CD4-positive, alpha-beta T cell (primary cell): Measurements from ENCODE around the gene PTPRN2. TPM values are rescaled to one million over a fixed set of nuclear protein-coding genes. Genes with fewer than 3 reads are reported as not detected.

ENCODE experiments used
- ATAC-seq: fragments of 200-7000 bp; cut with Tn5 transposase; one replicate; pipeline ENCODE4 v1.10.0; 2022; ENCODE audit warnings: mild to moderate bottlenecking; ENCODE audit not compliant: poor library complexity
- CTCF ChIA-PET: fragments of 350-600 bp; sonication (Branson Sonifier 250); formaldehyde crosslinking; loops from one replicate; lab custom pipeline; 2021; ENCODE audit warnings: antibody characterized with exemption, inconsistent platforms; lab: Charles Lee
- POLR2A ChIA-PET: fragments of 350-600 bp; sonication (Branson Sonifier 250); formaldehyde crosslinking; loops from one replicate; lab custom pipeline; 2021; ENCODE audit warnings: antibody characterized with exemption, inconsistent platforms; lab: Charles Lee
- DNase-seq, 14 experiments: peaks; one replicate each; pipeline ENCODE4 v3.0.0-alpha.2; 2013 to 2020; ENCODE audit warnings: mixed read lengths in 2 of 14
- H3K27ac ChIP-seq, 2 donors: one replicate each; pipeline versions ENCODE4 v1.5.1 to v1.7.0; 2013; ENCODE audit warnings: low read length in 2 of 2, low read depth in 1 of 2, mild to moderate bottlenecking in 1 of 2
- H3K27me3 ChIP-seq, 2 experiments: 1 replicate in 1 of 2; 2 replicates in 1 of 2; pipeline versions ENCODE4 v1.6.1 to v1.7.0; 2013; ENCODE audit warnings: low read length in 2 of 2, control low read depth in 1 of 2, mild to moderate bottlenecking in 1 of 2, moderate library complexity in 1 of 2; ENCODE audit not compliant: insufficient read depth in 2 of 2, control insufficient read depth in 1 of 2
- H3K36me3 ChIP-seq: one replicate; pipeline ENCODE4 v1.6.1; 2013; ENCODE audit warnings: low read length, control low read depth; ENCODE audit not compliant: insufficient read depth
- H3K4me1 ChIP-seq: one replicate; pipeline ENCODE4 v1.6.1; 2013; ENCODE audit warnings: low read length, control low read depth; ENCODE audit not compliant: insufficient read depth
- H3K4me3 ChIP-seq: one replicate; pipeline ENCODE4 v1.5.1; 2013; ENCODE audit warnings: mild to moderate bottlenecking, low read length, moderate library complexity
- H3K9me3 ChIP-seq, 2 experiments: 1 replicate in 1 of 2; 2 replicates in 1 of 2; pipeline versions ENCODE4 v1.6.1 to v1.7.0; 2013; ENCODE audit warnings: low read length in 2 of 2, mild to moderate bottlenecking in 2 of 2, control low read depth in 1 of 2, moderate library complexity in 1 of 2; ENCODE audit not compliant: control insufficient read depth in 1 of 2, insufficient read depth in 1 of 2
- H3K27ac Mint-ChIP-seq: one replicate; pipeline ENCODE4 v1.8.0; 2020; ENCODE audit warnings: mixed read lengths
- H3K27me3 Mint-ChIP-seq: one replicate; pipeline ENCODE4 v1.8.0; 2021; ENCODE audit warnings: mixed read lengths
- H3K36me3 Mint-ChIP-seq: one replicate; pipeline ENCODE4 v1.8.0; 2021; ENCODE audit warnings: low read depth, mixed read lengths
- H3K4me1 Mint-ChIP-seq: one replicate; pipeline ENCODE4 v1.8.0; 2021; ENCODE audit warnings: low read depth, mixed read lengths
- H3K4me3 Mint-ChIP-seq: one replicate; pipeline ENCODE4 v1.8.0; 2020; ENCODE audit warnings: mild to moderate bottlenecking, mixed read lengths
- H3K9me3 Mint-ChIP-seq: one replicate; pipeline ENCODE4 v1.8.0; 2020; ENCODE audit warnings: mixed read lengths
- CTCF ChIP-seq: fragments of 200-600 bp; IDR thresholded peaks from one replicate; pipeline ENCODE4 v1.8.0; 2022; ENCODE audit warnings: antibody characterized with exemption, mild to moderate bottlenecking
- intact Hi-C, 2 experiments: fragments of 100-400 bp; cut with DNase I in 1 of 2; cut with micrococcal nuclease in 1 of 2; formaldehyde crosslinking; loops; one replicate each; pipeline versions ENCODE4 v1.15.1 to v1.9.0; 2023 to 2025; cut with DNase I, micrococcal nuclease
- total RNA-seq, 174 experiments: library from RNA in 2 of 174; stranded (reverse) in 2 of 174; gene quantifications; one replicate each; pipeline ENCODE4 v1.2.3 and lab custom pipeline; 2021 to 2026

The PTPRN2 gene
- total RNA-seq, 2 experiments from 2014 or later: 0.34 to 0.44 TPM

DNA sequence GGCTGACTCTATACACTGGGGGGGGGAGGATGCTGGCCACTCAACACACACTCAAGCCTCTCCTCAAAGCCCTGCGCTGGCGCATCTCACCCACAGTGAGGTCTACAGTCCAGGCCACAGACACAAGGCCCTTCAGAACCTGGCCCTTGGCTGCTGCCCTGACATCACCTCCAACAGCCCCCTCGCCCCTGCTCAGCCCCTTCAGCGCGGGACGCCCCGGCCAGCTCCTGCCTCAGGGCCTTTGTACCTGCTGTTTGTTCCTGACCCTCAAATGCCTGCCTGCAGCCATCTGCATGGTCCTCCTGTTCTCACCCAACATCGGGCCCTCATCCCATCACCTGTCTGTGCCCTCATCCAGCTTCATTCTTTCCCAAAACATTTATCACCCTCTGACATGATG, 678.3 kb downstream of the PTPRN2 start:
- ATAC-seq (no peak), DNase-seq (no peak)
- Mint-ChIP-seq H3K4me3 (no peak overlapping the region), H3K27me3 (no peaks in the 10 kb centered on the region), H3K9me3 (peaks cover 2% of the 10 kb centered on the region), H3K36me3 (no peaks in the 10 kb centered on the region), H3K27ac (no peak overlapping the region), H3K4me1 (peaks cover 9% of the 10 kb centered on the region)
- CTCF ChIA-PET: no interaction called here
- POLR2A ChIA-PET: no interaction called here
- Histone ChIP-seq H3K9me3 (peaks cover under 1 to 13% of the 10 kb centered on the region in 2 experiments), H3K27ac (no peak overlapping the region), H3K4me3 (no peak overlapping the region), H3K36me3 (no peaks in the 10 kb centered on the region), H3K4me1 (no peaks in the 10 kb centered on the region), H3K27me3 (no peaks in the 10 kb centered on the region)
- TF ChIP-seq CTCF: no peak
- intact Hi-C loops: no loop called here

- Mint-ChIP-seq H3K9me3 (peaks cover under 1% of the 10 kb centered on the region), H3K36me3 (no peaks in the 10 kb centered on the region), H3K27ac (no peak overlapping the region), H3K27me3 (no peaks in the 10 kb centered on the region), H3K4me3 (no peak overlapping the region), H3K4me1 (peaks cover 17% of the 10 kb centered on the region)
- ChIA-PET POLR2A (no interaction called here), CTCF (no interaction called here)
- DNase-seq: no peak
- no peaks in the 10 kb centered on the region for H3K27me3 ChIP-seq
- intact Hi-C loops: no loop called here
- H3K27ac ChIP-seq: no peak overlapping the region
- H3K4me1 ChIP-seq: no peaks in the 10 kb centered on the region
- H3K4me3 ChIP-seq: no peak overlapping the region
- ATAC-seq: no peak
- no peak for TF ChIP-seq CTCF
- H3K9me3 ChIP-seq: peaks cover 0 to 13% of the 10 kb centered on the region in 2 experiments
- H3K36me3 ChIP-seq: no peaks in the 10 kb centered on the region
Measured at GRCh38 chr7:157908006-157908782, 679.4 kb downstream of the PTPRN2 start.

- POLR2A ChIA-PET: no interaction called here
- peaks cover 0 to 15% of the 10 kb centered on the region in 2 experiments for H3K9me3 ChIP-seq
- no peaks in the 10 kb centered on the region for H3K9me3 Mint-ChIP-seq
- peaks cover 17% of the 10 kb centered on the region for H3K4me1 Mint-ChIP-seq
- no peak overlapping the region for H3K27ac Mint-ChIP-seq
- no peaks in the 10 kb centered on the region for H3K4me1 ChIP-seq
- intact Hi-C loops: no loop called here
- H3K27me3 Mint-ChIP-seq: no peaks in the 10 kb centered on the region
- TF ChIP-seq CTCF: no peak
- no peak for DNase-seq
- CTCF ChIA-PET: no interaction called here
- H3K4me3 ChIP-seq: no peak overlapping the region
- H3K27me3 ChIP-seq: no peaks in the 10 kb centered on the region
- H3K27ac ChIP-seq: no peak overlapping the region
- H3K36me3 ChIP-seq: no peaks in the 10 kb centered on the region
- H3K36me3 Mint-ChIP-seq: no peaks in the 10 kb centered on the region
- no peak overlapping the region for H3K4me3 Mint-ChIP-seq
- ATAC-seq: no peak
Measured at GRCh38 chr7:157907091-157907490, 680.5 kb downstream of the PTPRN2 start.
